Kidney epithelial cell (primary cell): ENCODE data around the gene NCK1. TPM values are rescaled to one million over a fixed set of nuclear protein-coding genes. Genes with fewer than 3 reads are reported as not detected.
A peak's percentile ranks its signal among the peaks of the same experiment; 100 is the strongest.

ENCODE experiments used
- DNase-seq: peaks from one replicate; pipeline ENCODE4 v3.0.0-alpha.2; 2010; ENCODE audit warnings: low read depth
- H3K27me3 ChIP-seq: 2 replicates; pipeline ENCODE4 v1.6.0; 2011; ENCODE audit warnings: low read length; ENCODE audit not compliant: control insufficient read depth, insufficient read depth
- H3K36me3 ChIP-seq: 2 replicates; pipeline ENCODE4 v1.5.1; 2011; ENCODE audit warnings: low read length; ENCODE audit not compliant: control insufficient read depth, insufficient read depth
- H3K4me3 ChIP-seq: 2 replicates; pipeline ENCODE4 v1.5.1; 2011; ENCODE audit warnings: low read depth, mild to moderate bottlenecking, control low read depth, low read length
- CTCF ChIP-seq: IDR thresholded peaks from 2 replicates; pipeline ENCODE4 v1.5.1; 2011; ENCODE audit warnings: mild to moderate bottlenecking, moderate library complexity, low read length, control low read depth, inconsistent platforms; ENCODE audit not compliant: insufficient read depth, poor library complexity, severe bottlenecking
- total RNA-seq: library from RNA; depleted of rRNA; stranded (reverse); fragments of >200 nt; gene quantifications from 2 replicates; pipeline ENCODE4 v1.2.3, GENCODE V29; 2015

Gene NCK1
- total RNA-seq, 1 donor from 2014 or later: 25.7 TPM

- Histone ChIP-seq H3K4me3 (no peak overlapping the region), H3K36me3 (no peaks in the 10 kb centered on the region), H3K27me3 (no peaks in the 10 kb centered on the region)
- DNase-seq: no peak
- no peak for TF ChIP-seq CTCF
These were observed 111.3 kb downstream of the NCK1 start for GRCh38 chr3:136973352-136973751.

GRCh38 chr3:136974670-136975069, 112.7 kb downstream of the NCK1 start:
- H3K36me3 ChIP-seq: no peaks in the 10 kb centered on the region
- TF ChIP-seq CTCF: no peak
- no peak overlapping the region for H3K4me3 ChIP-seq
- H3K27me3 ChIP-seq: no peaks in the 10 kb centered on the region
- DNase-seq: no peak

GRCh38 chr3:136979204-136979603, 117.2 kb downstream of the NCK1 start:
- DNase-seq: no peak
- no peak for TF ChIP-seq CTCF

GRCh38 chr3:136979684-136980083, 117.7 kb downstream of the NCK1 start:
- H3K27me3 ChIP-seq: no peaks in the 10 kb centered on the region
- peak; percentile 26 for DNase-seq
- no peak overlapping the region for H3K4me3 ChIP-seq
- no peaks in the 10 kb centered on the region for H3K36me3 ChIP-seq
- TF ChIP-seq CTCF: no peak

More at GRCh38 chr3:136979204-136979603, 117.2 kb downstream of the NCK1 start:
- Histone ChIP-seq H3K27me3 (no peaks in the 10 kb centered on the region), H3K4me3 (no peak overlapping the region), H3K36me3 (no peaks in the 10 kb centered on the region)

GRCh38 chr3:136982033-136982432, 120.0 kb downstream of the NCK1 start:
- no peaks in the 10 kb centered on the region for H3K36me3 ChIP-seq
- DNase-seq: no peak
- no peak for TF ChIP-seq CTCF
- H3K4me3 ChIP-seq: no peak overlapping the region
- H3K27me3 ChIP-seq: no peaks in the 10 kb centered on the region

- no peak for TF ChIP-seq CTCF
- Histone ChIP-seq H3K4me3 (no peak overlapping the region), H3K36me3 (no peaks in the 10 kb centered on the region), H3K27me3 (no peaks in the 10 kb centered on the region)
- no peak for DNase-seq
These were observed 120.6 kb downstream of the NCK1 start for GRCh38 chr3:136982520-136983138.
